ENCODE results near the gene CCDC73. TPM values are rescaled to one million over a fixed set of nuclear protein-coding genes. Genes with fewer than 3 reads are reported as not detected.

Gene CCDC73
- total and polyA plus RNA-seq, 11 donors: 0.01 TPM; not detected in 10

DNA sequence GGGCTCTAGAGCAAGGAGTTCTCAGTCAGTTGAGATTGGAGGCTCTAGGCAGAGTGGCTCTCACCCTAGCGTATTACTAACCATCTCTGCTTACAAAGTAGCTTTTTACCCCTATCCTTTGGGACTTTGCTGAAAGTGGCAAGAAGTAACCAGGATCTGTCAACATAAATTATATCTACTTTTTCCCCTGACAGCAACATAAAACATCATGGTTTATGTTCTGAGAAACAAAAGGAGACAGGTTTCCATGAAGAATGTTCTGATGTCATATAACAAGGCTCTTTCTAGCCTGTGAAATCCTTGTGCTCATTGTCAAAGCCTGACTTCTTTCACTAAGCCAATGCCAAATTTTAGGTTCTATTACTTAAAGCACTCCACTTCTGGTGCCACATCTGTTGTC is 218.0 kb downstream of the CCDC73 start:
- H3K4me1 ChIP-seq: no peaks in the 10 kb centered on the region
- H3K27ac ChIP-seq: no peak overlapping the region
- DNase-seq (no peak), ATAC-seq (no peak)
- H3K4me3 ChIP-seq: no peak overlapping the region
- no peaks in the 10 kb centered on the region for H3K9me3 ChIP-seq
- WGBS, 4 donors: 98 to 100% (median 99%) methylated on average over 1 of the region's 1 CpG
- intact Hi-C loops (cut with DNase I): no loop called here
- H3K27me3 ChIP-seq: peaks cover 0 to 9% (median 0%) of the 10 kb centered on the region in 9 donors
- no peaks in the 10 kb centered on the region for H3K36me3 ChIP-seq
- TF ChIP-seq POLR2A (IDR thresholded peaks at IDR 0.05): no peak

DNA sequence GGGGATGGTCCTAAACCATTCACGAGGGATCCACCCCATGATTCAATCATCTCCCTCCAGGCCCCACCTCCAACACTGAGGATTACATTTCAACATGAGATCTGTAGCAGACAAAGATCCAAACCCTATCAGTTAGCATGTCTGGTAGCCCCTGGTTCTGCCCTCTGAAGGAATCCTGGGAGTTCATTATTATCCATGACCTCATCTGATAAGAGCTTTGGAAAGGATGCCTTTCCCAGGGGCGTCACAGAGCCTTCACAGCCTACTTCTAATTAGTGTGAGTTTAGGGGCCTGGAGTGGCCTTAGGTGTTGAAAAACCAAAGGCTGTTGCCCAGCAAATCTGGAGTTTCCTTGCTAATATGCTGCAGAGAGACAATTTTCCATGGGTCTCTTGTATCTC is 219.4 kb downstream of the CCDC73 start:
- ATAC-seq: no peak
- 51 to 61% (median 57%) methylated on average over 2 of the region's 2 CpGs for WGBS, 4 donors
- Histone ChIP-seq H3K27me3 (peaks cover 0 to 17% (median 0%) of the 10 kb centered on the region in 9 donors), H3K36me3 (no peaks in the 10 kb centered on the region), H3K27ac (no peak overlapping the region), H3K4me3 (no peak overlapping the region), H3K4me1 (no peaks in the 10 kb centered on the region), H3K9me3 (no peaks in the 10 kb centered on the region)
- DNase-seq: no peak
- intact Hi-C loops (cut with DNase I): no loop called here
- TF ChIP-seq, protein P1, sequence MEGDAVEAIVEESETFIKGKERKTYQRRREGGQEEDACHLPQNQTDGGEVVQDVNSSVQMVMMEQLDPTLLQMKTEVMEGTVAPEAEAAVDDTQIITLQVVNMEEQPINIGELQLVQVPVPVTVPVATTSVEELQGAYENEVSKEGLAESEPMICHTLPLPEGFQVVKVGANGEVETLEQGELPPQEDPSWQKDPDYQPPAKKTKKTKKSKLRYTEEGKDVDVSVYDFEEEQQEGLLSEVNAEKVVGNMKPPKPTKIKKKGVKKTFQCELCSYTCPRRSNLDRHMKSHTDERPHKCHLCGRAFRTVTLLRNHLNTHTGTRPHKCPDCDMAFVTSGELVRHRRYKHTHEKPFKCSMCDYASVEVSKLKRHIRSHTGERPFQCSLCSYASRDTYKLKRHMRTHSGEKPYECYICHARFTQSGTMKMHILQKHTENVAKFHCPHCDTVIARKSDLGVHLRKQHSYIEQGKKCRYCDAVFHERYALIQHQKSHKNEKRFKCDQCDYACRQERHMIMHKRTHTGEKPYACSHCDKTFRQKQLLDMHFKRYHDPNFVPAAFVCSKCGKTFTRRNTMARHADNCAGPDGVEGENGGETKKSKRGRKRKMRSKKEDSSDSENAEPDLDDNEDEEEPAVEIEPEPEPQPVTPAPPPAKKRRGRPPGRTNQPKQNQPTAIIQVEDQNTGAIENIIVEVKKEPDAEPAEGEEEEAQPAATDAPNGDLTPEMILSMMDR (IDR thresholded peaks at IDR 0.05): no peak

DNA sequence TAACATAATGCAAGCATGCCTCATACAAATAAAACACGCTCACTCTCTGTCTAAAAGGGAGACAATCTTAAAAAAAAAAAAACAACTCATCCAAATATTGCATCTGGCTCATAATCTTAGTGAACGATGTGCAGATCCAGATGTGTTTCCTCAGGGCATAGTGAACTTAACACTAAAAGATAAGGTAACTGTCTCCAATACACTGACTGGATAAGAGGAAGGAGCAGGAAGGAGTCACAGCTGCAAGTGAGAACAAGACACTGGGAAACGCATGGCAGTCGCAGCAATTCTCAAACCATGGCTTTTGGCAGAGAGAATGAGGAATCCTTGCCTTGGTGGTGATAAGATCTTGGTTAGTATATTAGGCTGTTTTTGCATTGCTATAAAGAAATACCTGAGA is 220.0 kb downstream of the CCDC73 start:
- DNase-seq: no peak

DNA sequence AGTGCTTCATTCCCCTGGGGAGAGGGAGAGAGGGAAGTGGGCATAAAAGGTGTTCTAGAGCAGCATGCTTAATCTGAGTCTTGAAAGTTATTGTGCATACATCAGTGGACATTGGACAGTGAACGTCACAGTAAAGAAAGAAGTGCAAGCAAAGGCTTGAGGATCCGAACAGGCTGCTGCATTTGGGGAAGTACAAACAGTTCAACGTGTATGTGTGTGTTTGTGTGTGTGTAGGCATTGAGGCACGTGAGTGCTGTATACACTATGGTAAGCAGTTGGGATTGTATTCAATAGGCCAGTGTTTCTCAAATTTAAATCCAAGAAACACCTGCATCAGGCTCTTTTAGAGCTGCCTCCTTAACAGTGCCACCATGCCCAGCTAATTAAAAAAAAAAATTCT is 221.2 kb downstream of the CCDC73 start:
- no peaks in the 10 kb centered on the region for H3K36me3 ChIP-seq
- TF ChIP-seq, protein P1 (IDR thresholded peaks at IDR 0.05): no peak
- TF ChIP-seq POLR2A (IDR thresholded peaks at IDR 0.05): no peak
- 84 to 88% (median 87%) methylated on average over 4 of the region's 4 CpGs for WGBS, 4 donors
- H3K4me1 ChIP-seq: no peaks in the 10 kb centered on the region
- DNase-seq: no peak
- no peak for ATAC-seq
- peaks cover 0 to 11% (median 0%) of the 10 kb centered on the region in 9 donors for H3K27me3 ChIP-seq
- no peak overlapping the region for H3K27ac ChIP-seq
- H3K9me3 ChIP-seq: no peaks in the 10 kb centered on the region
- no peak overlapping the region for H3K4me3 ChIP-seq
- intact Hi-C loops (cut with DNase I): no loop called here

More for the DNA sequence above, 220.0 kb downstream of the CCDC73 start:
- 60 to 75% (median 64%) methylated on average over 4 of the region's 4 CpGs for WGBS, 4 donors
- Histone ChIP-seq H3K27ac (no peak overlapping the region), H3K4me3 (no peak overlapping the region), H3K9me3 (no peaks in the 10 kb centered on the region), H3K27me3 (peaks cover 0 to 11% (median 0%) of the 10 kb centered on the region in 9 donors), H3K4me1 (no peaks in the 10 kb centered on the region), H3K36me3 (no peaks in the 10 kb centered on the region)
- intact Hi-C loops (cut with DNase I): no loop called here
- ATAC-seq: no peak
- no peak for TF ChIP-seq POLR2A (IDR thresholded peaks at IDR 0.05)
- TF ChIP-seq, protein P1 (IDR thresholded peaks at IDR 0.05): no peak

DNA sequence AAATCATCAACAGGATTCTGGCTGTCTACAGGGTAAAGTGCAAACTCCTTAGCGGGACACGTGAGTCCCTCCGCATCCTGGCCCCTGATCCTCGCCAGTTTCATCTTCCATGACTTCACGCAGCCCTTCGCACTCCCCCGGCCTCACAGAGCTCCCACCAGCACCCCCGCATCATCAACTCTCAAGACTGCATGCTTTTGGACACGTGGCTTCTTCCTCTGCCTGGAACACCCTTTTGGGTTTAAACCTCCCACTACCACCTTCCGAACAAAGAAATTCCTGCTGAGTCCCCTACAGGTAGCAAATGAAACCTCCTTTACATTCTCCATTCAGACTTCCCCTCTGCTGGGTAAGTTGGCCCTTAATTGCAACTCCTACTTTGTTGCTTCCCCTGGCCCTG is 223.4 kb downstream of the CCDC73 start:
- Histone ChIP-seq H3K27ac (no peak overlapping the region), H3K4me3 (no peak overlapping the region), H3K27me3 (peaks cover 0 to 11% (median 0%) of the 10 kb centered on the region in 9 donors), H3K36me3 (no peaks in the 10 kb centered on the region), H3K4me1 (no peaks in the 10 kb centered on the region), H3K9me3 (no peaks in the 10 kb centered on the region)
- intact Hi-C loops (cut with DNase I): no loop called here
- DNase-seq: no peak
- WGBS, 4 donors: 53 to 68% (median 56%) methylated on average over 10 of the region's 10 CpGs
- TF ChIP-seq, protein P1 (IDR thresholded peaks at IDR 0.05): no peak
- no peak for TF ChIP-seq POLR2A (IDR thresholded peaks at IDR 0.05)
- ATAC-seq: no peak
